Esophagus squamous epithelium (tissue), 5 donors: ENCODE results near the gene SPNS2. TPM values are rescaled to one million over a fixed set of nuclear protein-coding genes. Genes with fewer than 3 reads are reported as not detected.

Experiments used
- DNase-seq: peaks from one replicate; lab custom pipeline; 2025; lab: John Stamatoyannopoulos, UW
- H3K27ac ChIP-seq, 4 donors: fragments of 200-600 bp; sonication (generic); one replicate each; pipeline ENCODE4 v1.5.1; 2016 to 2019; ENCODE audit warnings: mild to moderate bottlenecking in 1 of 4
- H3K27me3 ChIP-seq, 4 donors: fragments of 200-600 bp; sonication (generic); 1 replicate in 3 of 4; 2 replicates in 1 of 4; pipeline versions ENCODE4 v1.5.1 to v1.6.0; 2017 to 2021; ENCODE audit warnings: antibody characterized with exemption in 1 of 4
- H3K36me3 ChIP-seq, 3 donors: fragments of 200-600 bp; sonication (generic); one replicate each; pipeline ENCODE4 v1.5.1; 2016 to 2019
- H3K4me1 ChIP-seq, 3 donors: fragments of 200-600 bp; sonication (generic); one replicate each; pipeline ENCODE4 v1.5.1; 2017 to 2019
- H3K4me3 ChIP-seq, 4 donors: fragments of 200-600 bp; sonication (generic); 1 replicate in 3 of 4; 2 replicates in 1 of 4; pipeline ENCODE4 v1.5.1; 2016 to 2019; ENCODE audit warnings: mild to moderate bottlenecking in 2 of 4, moderate library complexity in 1 of 4
- H3K9me3 ChIP-seq, 3 donors: fragments of 200-600 bp; sonication (generic); one replicate each; pipeline ENCODE4 v1.5.1; 2016 to 2019
- CTCF ChIP-seq, 6 experiments: fragments of 450-650 bp in 4 of 6; fragments of 200-600 bp in 2 of 6; sonication (generic) in 2 of 6; IDR thresholded peaks; one replicate each; pipeline ENCODE4 v1.5.1; 2016 to 2019; ENCODE audit warnings: antibody characterized with exemption in 6 of 6, mild to moderate bottlenecking in 4 of 6, moderate library complexity in 4 of 6
- POLR2A ChIP-seq, 4 donors: fragments of 450-650 bp; IDR thresholded peaks; one replicate each; pipeline ENCODE4 v1.6.1; 2017; ENCODE audit warnings: antibody characterized with exemption in 4 of 4, mild to moderate bottlenecking in 4 of 4, moderate library complexity in 3 of 4
- WGBS, 2 donors: methylation state at CpG; one replicate each; pipeline ENCODE4 v1.1.5; 2018; 5-methylcytosine and 5-hydroxymethylcytosine counted together
- intact Hi-C: fragments of 100-400 bp; cut with DNase I; formaldehyde crosslinking; loops from one replicate; pipeline ENCODE4 v1.15.0; 2022
- total RNA-seq, 4 donors: library from RNA; depleted of rRNA; stranded (reverse); fragments of >200 nt; gene quantifications; one replicate each; pipeline ENCODE4 v1.1.0, GENCODE V29; 2016
- donor health status: DM: yes; HTN: yes; CAD: no.

SPNS2 gene
- total RNA-seq, 4 donors from 2014 or later = 36.8 to 66.6 (median 47.6) TPM

GRCh38 chr17:4514779-4515178, 16.1 kb downstream of the SPNS2 start:
- DNase-seq = no peak
- 81% methylated on average over 4 of the region's 11 CpGs; no CpG with 5 or more reads in 1 of the 2 donors for WGBS, 2 donors
- H3K27ac ChIP-seq = peak overlapping the region; percentile 27 to 74 (median 66)

GRCh38 chr17:4515501-4515900, 16.8 kb downstream of the SPNS2 start:
- WGBS, 2 donors = no CpG with 5 or more reads among the region's 5 CpGs
- no peak for DNase-seq
- H3K27ac ChIP-seq = peak overlapping the region in 3 of 4 donors; percentile 38 to 74 (median 66)
- intact Hi-C loops = no loop called here
- no peaks in the 10 kb centered on the region for H3K27me3 ChIP-seq
- H3K4me3 ChIP-seq = no peak overlapping the region
- no peaks in the 10 kb centered on the region for H3K36me3 ChIP-seq
- H3K9me3 ChIP-seq = no peaks in the 10 kb centered on the region
- peaks cover 19 to 92% (median 32%) of the 10 kb centered on the region in 3 donors for H3K4me1 ChIP-seq
- TF ChIP-seq CTCF (IDR thresholded peaks at IDR 0.05) (no peak), POLR2A (IDR thresholded peaks at IDR 0.05) (no peak)

More at GRCh38 chr17:4514779-4515178, 16.1 kb downstream of the SPNS2 start:
- no peaks in the 10 kb centered on the region for H3K9me3 ChIP-seq
- no peaks in the 10 kb centered on the region for H3K36me3 ChIP-seq
- H3K27me3 ChIP-seq = no peaks in the 10 kb centered on the region
- H3K4me3 ChIP-seq = no peak overlapping the region
- H3K4me1 ChIP-seq = peaks cover 15 to 92% (median 26%) of the 10 kb centered on the region in 3 donors
- intact Hi-C loops = no loop called here
- TF ChIP-seq CTCF (IDR thresholded peaks at IDR 0.05) (no peak), POLR2A (IDR thresholded peaks at IDR 0.05) (no peak)

GRCh38 chr17:4516735-4517134, 18.1 kb downstream of the SPNS2 start:
- WGBS, 2 donors = 61 to 70% methylated on average over 11 of the region's 11 CpGs
- Histone ChIP-seq H3K27ac (peak overlapping the region; percentile 39 to 86 (median 64)), H3K36me3 (no peaks in the 10 kb centered on the region), H3K4me3 (no peak overlapping the region), H3K27me3 (no peaks in the 10 kb centered on the region), H3K4me1 (peaks cover 20 to 92% (median 45%) of the 10 kb centered on the region in 3 donors), H3K9me3 (no peaks in the 10 kb centered on the region)
- DNase-seq = no peak
- TF ChIP-seq CTCF (IDR thresholded peaks at IDR 0.05) = no peak
- intact Hi-C loops = no loop called here

- TF ChIP-seq POLR2A (IDR thresholded peaks at IDR 0.05) = no peak
- no peak for TF ChIP-seq CTCF (IDR thresholded peaks at IDR 0.05)
- no peak for DNase-seq
- Histone ChIP-seq H3K27me3 (no peaks in the 10 kb centered on the region), H3K36me3 (no peaks in the 10 kb centered on the region), H3K9me3 (no peaks in the 10 kb centered on the region), H3K4me3 (no peak overlapping the region), H3K27ac (peak overlapping the region; percentile 66 to 93 (median 82)), H3K4me1 (peaks cover 20 to 90% (median 45%) of the 10 kb centered on the region in 3 donors)
- intact Hi-C loops = no loop called here
- 40 to 90% methylated on average over 1 to 4 of the region's 10 CpGs for WGBS, 2 donors
Observed at GRCh38 chr17:4518901-4519300, 20.2 kb downstream of the SPNS2 start.

- TF ChIP-seq CTCF (IDR thresholded peaks at IDR 0.05) (no peak), POLR2A (IDR thresholded peaks at IDR 0.05) (no peak)
- 80% methylated on average over 2 of the region's 14 CpGs; no CpG with 5 or more reads in 1 of the 2 donors for WGBS, 2 donors
Observed at GRCh38 chr17:4519361-4519788, 20.7 kb downstream of the SPNS2 start.

More at GRCh38 chr17:4519361-4519788, 20.7 kb downstream of the SPNS2 start:
- no peak for DNase-seq
- H3K4me3 ChIP-seq = no peak overlapping the region
- no peaks in the 10 kb centered on the region for H3K36me3 ChIP-seq
- H3K9me3 ChIP-seq = no peaks in the 10 kb centered on the region
- no peaks in the 10 kb centered on the region for H3K27me3 ChIP-seq
- H3K4me1 ChIP-seq = peaks cover 20 to 90% (median 42%) of the 10 kb centered on the region in 3 donors
- intact Hi-C loops = no loop called here
- H3K27ac ChIP-seq = peak overlapping the region; percentile 66 to 93 (median 82)
